ENCODE data around the gene PCP4.

PCP4 gene

GRCh38 chr21:39851002-39851618 lies 16.1 kb upstream of the PCP4 start:
- Mint-ChIP-seq H3K27me3 (ENCODE audit: low read depth) (no peaks in the 10 kb centered on the region), H3K27ac (no peak overlapping the region), H3K4me1 (ENCODE audit: low read depth) (no peaks in the 10 kb centered on the region), H3K9me3 (peaks cover 8% of the 10 kb centered on the region), H3K4me3 (no peak overlapping the region), H3K36me3 (ENCODE audit: low read depth) (no peaks in the 10 kb centered on the region)

- Mint-ChIP-seq H3K4me1 (ENCODE audit: low read depth) (no peaks in the 10 kb centered on the region), H3K27ac (no peak overlapping the region), H3K27me3 (ENCODE audit: low read depth) (no peaks in the 10 kb centered on the region), H3K36me3 (ENCODE audit: low read depth) (no peaks in the 10 kb centered on the region), H3K4me3 (no peak overlapping the region), H3K9me3 (peaks cover 11% of the 10 kb centered on the region)
These were observed 15.1 kb upstream of the PCP4 start for GRCh38 chr21:39852021-39852721.

DNA sequence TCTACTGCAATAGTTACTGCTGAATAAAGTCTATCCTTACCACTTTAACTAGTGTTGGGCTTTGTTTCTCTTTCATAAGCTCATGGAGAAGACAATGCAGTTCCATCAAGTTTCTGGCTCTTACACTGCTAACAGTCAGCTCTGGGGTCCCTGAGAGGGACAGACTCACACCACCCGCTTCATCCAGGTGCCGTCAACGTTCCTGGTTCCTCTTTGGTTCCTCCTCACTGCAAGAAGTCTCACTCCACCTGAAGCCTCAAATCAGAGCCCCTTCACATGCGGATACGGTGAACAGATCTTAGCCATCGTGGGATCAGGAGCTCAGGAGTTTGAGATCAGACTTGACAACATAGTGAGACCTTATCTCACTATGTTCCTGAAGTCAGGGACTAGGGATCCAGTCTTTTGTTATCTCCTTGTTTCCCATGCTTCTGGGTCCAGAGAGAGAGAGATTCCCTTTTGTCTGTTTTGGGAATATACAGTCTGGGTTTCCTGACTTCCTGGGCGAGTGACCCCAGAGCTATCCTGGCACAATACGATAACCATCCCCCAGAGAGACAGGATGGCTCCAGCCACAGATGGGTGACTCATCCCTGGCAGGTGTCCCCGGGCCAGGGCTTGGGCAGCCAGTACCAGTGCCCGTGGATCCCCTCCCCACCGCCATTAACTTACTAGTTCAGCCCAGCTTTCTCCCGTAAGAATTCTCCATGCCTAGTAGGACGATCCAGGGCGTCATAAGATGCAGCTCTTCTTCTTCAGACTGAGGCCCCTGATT lies 14.3 kb upstream of the PCP4 start:
- H3K36me3 Mint-ChIP-seq (ENCODE audit: low read depth): no peaks in the 10 kb centered on the region
- no peaks in the 10 kb centered on the region for H3K27me3 Mint-ChIP-seq (ENCODE audit: low read depth)
- peaks cover 13% of the 10 kb centered on the region for H3K9me3 Mint-ChIP-seq
- H3K4me1 Mint-ChIP-seq (ENCODE audit: low read depth): no peaks in the 10 kb centered on the region
- no peak overlapping the region for H3K27ac Mint-ChIP-seq
- H3K4me3 Mint-ChIP-seq: no peak overlapping the region

GRCh38 chr21:39854572-39854971 lies 12.7 kb upstream of the PCP4 start:
- peaks cover 13% of the 10 kb centered on the region for H3K9me3 Mint-ChIP-seq

GRCh38 chr21:39855595-39855994 lies 11.6 kb upstream of the PCP4 start:
- Mint-ChIP-seq H3K27ac (no peak overlapping the region), H3K4me1 (ENCODE audit: low read depth) (no peaks in the 10 kb centered on the region), H3K4me3 (no peak overlapping the region), H3K27me3 (ENCODE audit: low read depth) (no peaks in the 10 kb centered on the region), H3K36me3 (ENCODE audit: low read depth) (no peaks in the 10 kb centered on the region), H3K9me3 (peaks cover 13% of the 10 kb centered on the region)

More at GRCh38 chr21:39854572-39854971, 12.7 kb upstream of the PCP4 start:
- Mint-ChIP-seq H3K36me3 (ENCODE audit: low read depth) (no peaks in the 10 kb centered on the region), H3K4me3 (no peak overlapping the region), H3K4me1 (ENCODE audit: low read depth) (no peaks in the 10 kb centered on the region), H3K27me3 (ENCODE audit: low read depth) (no peaks in the 10 kb centered on the region), H3K27ac (no peak overlapping the region)

DNA sequence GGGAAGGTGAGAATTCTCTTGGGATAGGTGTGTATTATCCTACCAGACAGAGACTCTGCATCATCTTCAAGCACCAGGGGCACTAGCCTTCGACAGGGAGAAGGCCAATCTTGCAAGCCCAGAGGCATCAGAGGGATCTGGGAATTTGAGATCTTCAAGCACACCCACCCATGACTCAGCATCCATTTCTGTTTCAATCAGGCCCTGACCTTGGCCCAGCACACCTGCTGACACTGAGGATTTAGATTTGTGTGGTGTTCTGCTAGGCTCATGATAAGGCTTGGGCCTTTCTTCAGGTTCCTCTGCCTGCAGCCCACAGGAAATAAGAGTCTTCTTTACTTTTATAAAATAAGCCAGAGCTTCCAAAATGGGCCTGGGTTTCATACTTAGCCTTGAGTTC lies 6.6 kb upstream of the PCP4 start:
- no peaks in the 10 kb centered on the region for H3K36me3 Mint-ChIP-seq (ENCODE audit: low read depth)
- H3K27ac Mint-ChIP-seq: no peak overlapping the region
- no peaks in the 10 kb centered on the region for H3K4me1 Mint-ChIP-seq (ENCODE audit: low read depth)
- H3K4me3 Mint-ChIP-seq: no peak overlapping the region
- H3K9me3 Mint-ChIP-seq: peaks cover 9% of the 10 kb centered on the region
- no peaks in the 10 kb centered on the region for H3K27me3 Mint-ChIP-seq (ENCODE audit: low read depth)

- H3K27ac Mint-ChIP-seq: no peak overlapping the region
- H3K4me1 Mint-ChIP-seq (ENCODE audit: low read depth): no peaks in the 10 kb centered on the region
- no peaks in the 10 kb centered on the region for H3K9me3 Mint-ChIP-seq
- no peaks in the 10 kb centered on the region for H3K27me3 Mint-ChIP-seq (ENCODE audit: low read depth)
- H3K4me3 Mint-ChIP-seq: no peak overlapping the region
- no peaks in the 10 kb centered on the region for H3K36me3 Mint-ChIP-seq (ENCODE audit: low read depth)
These were observed 4.1 kb upstream of the PCP4 start for GRCh38 chr21:39863111-39863510.

DNA sequence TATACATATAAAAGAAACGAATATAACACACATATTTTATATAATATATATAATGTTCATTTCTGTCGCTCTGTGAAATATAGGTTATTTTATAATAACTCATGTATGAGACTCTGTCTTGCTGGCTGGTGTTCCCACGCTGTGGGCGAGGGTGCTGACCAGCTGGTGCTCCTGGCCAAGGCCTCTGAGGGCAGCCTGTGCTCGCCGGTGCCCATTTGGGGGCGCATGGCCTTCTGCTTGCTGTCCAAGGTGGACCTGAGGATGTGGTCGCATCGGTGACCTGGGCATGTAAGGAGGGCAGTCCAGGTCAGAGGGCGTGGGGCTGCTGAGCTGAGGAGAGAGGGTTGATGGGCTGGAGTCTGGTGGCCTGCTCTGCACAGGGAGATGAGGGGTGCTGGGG lies 1.1 kb upstream of the PCP4 start:
- H3K27ac Mint-ChIP-seq: no peak overlapping the region
- no peaks in the 10 kb centered on the region for H3K4me1 Mint-ChIP-seq (ENCODE audit: low read depth)
- H3K36me3 Mint-ChIP-seq (ENCODE audit: low read depth): no peaks in the 10 kb centered on the region
- no peaks in the 10 kb centered on the region for H3K27me3 Mint-ChIP-seq (ENCODE audit: low read depth)
- no peak overlapping the region for H3K4me3 Mint-ChIP-seq
- no peaks in the 10 kb centered on the region for H3K9me3 Mint-ChIP-seq

DNA sequence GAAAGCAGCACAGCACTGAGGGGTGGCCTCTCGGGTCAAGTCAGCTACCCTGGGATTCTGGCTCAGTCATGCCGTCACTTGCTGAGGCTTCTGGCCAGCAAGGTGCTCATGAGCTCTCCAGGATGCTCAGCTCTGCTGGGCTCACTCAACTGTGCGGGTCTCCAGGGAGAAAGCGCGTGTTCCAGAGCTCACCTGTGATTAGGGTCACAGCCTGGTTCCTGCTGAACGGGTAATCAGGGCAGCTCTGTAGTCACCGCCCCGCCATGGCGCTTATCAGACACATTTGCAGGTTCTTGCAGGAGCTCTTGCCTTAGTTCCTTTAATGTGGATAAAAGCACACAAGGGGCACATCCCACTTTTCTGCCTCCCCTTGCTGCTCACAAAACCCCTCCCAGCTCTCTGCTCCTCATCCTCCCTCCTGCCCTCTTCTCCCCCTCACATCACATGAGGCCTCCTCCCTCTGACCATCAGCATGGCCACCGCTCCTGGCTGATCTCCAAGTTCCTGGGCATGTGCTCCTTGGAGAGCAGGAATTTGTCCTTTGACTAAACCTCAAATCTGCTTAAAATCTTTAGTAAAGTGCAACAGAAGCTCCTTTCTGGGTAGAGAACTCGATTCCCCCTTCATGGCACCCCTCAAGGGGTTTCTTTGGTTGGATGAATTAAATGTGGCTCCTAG lies 2.0 kb downstream of the PCP4 start:
- H3K4me3 Mint-ChIP-seq: no peak overlapping the region
- no peaks in the 10 kb centered on the region for H3K36me3 Mint-ChIP-seq (ENCODE audit: low read depth)
- H3K9me3 Mint-ChIP-seq: no peaks in the 10 kb centered on the region
- no peaks in the 10 kb centered on the region for H3K27me3 Mint-ChIP-seq (ENCODE audit: low read depth)
- no peak overlapping the region for H3K27ac Mint-ChIP-seq
- H3K4me1 Mint-ChIP-seq (ENCODE audit: low read depth): no peaks in the 10 kb centered on the region

DNA sequence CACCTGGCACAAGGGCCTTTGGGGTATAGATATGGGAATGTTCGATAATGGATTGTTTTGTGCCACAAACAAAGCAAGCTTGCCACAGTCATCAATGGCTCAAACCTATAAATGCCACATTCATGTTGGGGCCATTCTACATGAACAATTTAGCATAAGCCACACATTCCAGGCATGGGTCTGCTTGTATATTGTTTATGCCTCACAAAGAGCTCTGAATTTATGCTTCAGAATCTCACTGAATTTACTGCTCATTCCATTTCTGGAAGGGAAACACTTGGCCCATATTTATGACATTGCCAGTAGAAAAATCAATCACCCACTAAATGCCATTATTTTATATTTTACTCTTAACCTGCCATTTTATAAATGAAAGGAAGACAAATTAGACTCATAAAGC lies 6.4 kb downstream of the PCP4 start:
- Mint-ChIP-seq H3K9me3 (no peaks in the 10 kb centered on the region), H3K4me1 (ENCODE audit: low read depth) (no peaks in the 10 kb centered on the region), H3K4me3 (no peak overlapping the region), H3K27ac (no peak overlapping the region), H3K36me3 (ENCODE audit: low read depth) (no peaks in the 10 kb centered on the region), H3K27me3 (ENCODE audit: low read depth) (no peaks in the 10 kb centered on the region)

DNA sequence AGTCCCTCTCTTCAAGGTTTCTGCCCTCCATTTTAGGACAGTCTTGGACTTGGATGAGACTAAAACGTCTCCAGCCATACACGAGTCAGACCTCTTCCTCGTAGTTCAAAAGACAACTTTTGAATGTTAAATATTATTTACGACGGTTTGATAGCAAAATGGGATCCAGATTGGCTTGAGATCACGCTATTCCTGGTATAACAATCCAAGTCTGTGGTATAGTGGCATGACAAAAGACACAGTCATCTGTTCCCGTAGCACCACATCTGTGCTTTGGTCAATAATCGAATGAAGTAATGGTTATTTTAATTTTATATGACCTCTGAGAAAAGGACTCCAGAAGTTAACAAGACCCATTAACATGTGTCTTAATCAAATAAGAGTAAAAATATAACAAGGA lies 7.0 kb downstream of the PCP4 start:
- Mint-ChIP-seq H3K27ac (no peak overlapping the region), H3K4me3 (no peak overlapping the region), H3K4me1 (ENCODE audit: low read depth) (no peaks in the 10 kb centered on the region), H3K27me3 (ENCODE audit: low read depth) (no peaks in the 10 kb centered on the region), H3K9me3 (no peaks in the 10 kb centered on the region), H3K36me3 (ENCODE audit: low read depth) (no peaks in the 10 kb centered on the region)

DNA sequence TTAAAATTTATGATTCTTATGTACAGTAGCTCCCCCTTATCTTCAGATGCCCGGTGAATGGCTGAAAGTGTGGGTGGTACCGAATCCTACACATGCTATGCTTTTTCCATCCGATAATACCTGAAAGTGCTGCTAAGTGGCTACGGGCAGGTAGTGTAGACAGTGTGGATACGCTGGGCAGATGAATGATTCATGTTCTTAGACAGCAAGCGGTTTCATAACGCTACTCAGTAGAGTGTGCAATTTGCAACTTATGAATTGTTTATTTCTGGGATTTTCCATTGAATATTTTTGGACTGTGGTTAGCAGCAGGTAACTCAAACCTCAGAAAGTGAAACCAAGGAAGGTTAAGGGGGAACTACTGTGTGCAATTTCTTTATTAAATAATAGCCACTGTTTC lies 7.5 kb downstream of the PCP4 start:
- H3K4me1 Mint-ChIP-seq (ENCODE audit: low read depth): no peaks in the 10 kb centered on the region
- H3K27ac Mint-ChIP-seq: no peak overlapping the region
- no peaks in the 10 kb centered on the region for H3K27me3 Mint-ChIP-seq (ENCODE audit: low read depth)
- peaks cover 3% of the 10 kb centered on the region for H3K9me3 Mint-ChIP-seq
- H3K4me3 Mint-ChIP-seq: no peak overlapping the region
- no peaks in the 10 kb centered on the region for H3K36me3 Mint-ChIP-seq (ENCODE audit: low read depth)

- H3K36me3 Mint-ChIP-seq (ENCODE audit: low read depth): no peaks in the 10 kb centered on the region
- no peak overlapping the region for H3K4me3 Mint-ChIP-seq
- peaks cover 3% of the 10 kb centered on the region for H3K9me3 Mint-ChIP-seq
- no peaks in the 10 kb centered on the region for H3K4me1 Mint-ChIP-seq (ENCODE audit: low read depth)
- H3K27ac Mint-ChIP-seq: no peak overlapping the region
- no peaks in the 10 kb centered on the region for H3K27me3 Mint-ChIP-seq (ENCODE audit: low read depth)
These were observed 14.4 kb downstream of the PCP4 start for GRCh38 chr21:39881661-39882060.

DNA sequence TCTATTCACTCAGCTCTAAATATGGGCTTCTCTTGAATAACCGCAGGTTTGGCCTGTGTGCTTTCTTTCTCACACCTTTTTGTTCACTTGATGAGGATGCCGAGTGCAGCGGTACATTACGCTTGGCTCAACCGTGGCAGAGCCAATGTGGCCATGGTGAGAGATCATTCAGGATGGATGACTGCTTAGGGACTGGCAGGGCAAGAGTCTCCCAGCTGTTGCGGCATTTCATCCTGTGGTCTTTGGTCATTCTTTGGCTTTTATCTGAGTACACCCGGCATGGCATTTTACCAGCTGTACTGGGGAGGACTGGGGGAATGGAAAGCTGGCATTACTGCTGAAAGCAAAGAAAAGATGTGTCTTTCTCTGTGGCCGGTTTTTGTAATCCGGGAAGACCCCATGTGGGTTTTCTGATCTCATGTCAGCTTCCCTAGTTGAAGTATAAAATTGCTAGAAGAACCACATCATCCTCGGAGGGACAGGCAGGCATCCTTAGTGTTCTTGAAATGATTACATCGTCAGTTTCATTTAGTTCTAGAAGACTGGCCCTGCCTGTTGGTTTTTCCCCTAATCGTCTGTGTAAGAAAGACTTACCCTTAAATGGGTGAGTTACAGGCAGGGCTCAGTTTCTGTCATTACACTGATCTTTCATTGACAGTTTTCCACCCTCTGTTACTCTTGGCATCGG lies 15.1 kb downstream of the PCP4 start:
- Mint-ChIP-seq H3K4me3 (no peak overlapping the region), H3K27me3 (ENCODE audit: low read depth) (no peaks in the 10 kb centered on the region), H3K27ac (no peak overlapping the region), H3K9me3 (peaks cover 3% of the 10 kb centered on the region), H3K4me1 (ENCODE audit: low read depth) (no peaks in the 10 kb centered on the region), H3K36me3 (ENCODE audit: low read depth) (no peaks in the 10 kb centered on the region)

All from T-helper 1 cell treated with Interleukin-12 subunit alpha and Interleukin-12 subunit beta and Interleukin-4 antibody, amounts not matched to agents 30 μg/mL and 1 μg/mL, for 36 hours (primary cell).